HepG2 (cell line): ENCODE data around the gene SCNM1. TPM values are rescaled to one million over a fixed set of nuclear protein-coding genes. Genes with fewer than 3 reads are reported as not detected.

Experiments
- ATAC-seq: fragments of 200-7000 bp; cut with Tn5 transposase; 3 replicates; pipeline ENCODE4 v1.9.1; 2020; ENCODE audit warnings: mild to moderate bottlenecking, moderate library complexity
- BruUV-seq: library from RNA; stranded (reverse); fragments of 400-500 nt; replicated peaks from 2 replicates; lab custom pipeline; 2021; lab: Mats Ljungman, UMichigan
- CTCF ChIA-PET: fragments of 300-600 bp; formaldehyde crosslinking; extraction: SDS; loops from one replicate; lab custom pipeline; 2021; ENCODE audit warnings: low total read pairs, inconsistent platforms, low intra/inter-chr PET ratio; lab: Yijun Ruan, JAX
- POLR2A ChIA-PET: fragments of 350-600 bp; sonication (Branson Sonifier 250); formaldehyde crosslinking; loops from one replicate; lab custom pipeline; 2020; ENCODE audit warnings: antibody characterized with exemption, inconsistent platforms; lab: Yijun Ruan, JAX
- DNase-seq: peaks from one replicate; pipeline ENCODE4 v3.0.0-alpha.2; 2015; ENCODE audit warnings: low spot score
- FAIRE-seq: peaks from 3 replicates; lab custom pipeline; 2011; peaks lifted over from hg19 to GRCh38; lab: Jason Lieb, UNC
- H2AFZ ChIP-seq: one replicate; pipeline ENCODE4 v1.6.1; 2011; ENCODE audit warnings: low read length, inconsistent platforms
- H3K27ac ChIP-seq: fragments of 300-600 bp; 3 replicates; pipeline ENCODE4 v1.8.0; 2011; ENCODE audit warnings: mixed run types, mild to moderate bottlenecking, mixed read lengths, low read length, inconsistent platforms; ENCODE audit not compliant: insufficient read depth; ENCODE audit errors: extremely low read length
- H3K27me3 ChIP-seq, 2 experiments: fragments of 200-600 bp in 1 of 2; 2 replicates in 1 of 2; 3 replicates in 1 of 2; pipeline versions ENCODE4 v1.6.0 to v1.8.0; 2011; ENCODE audit warnings: low read length in 2 of 2, mild to moderate bottlenecking in 2 of 2, moderate library complexity in 2 of 2, inconsistent platforms in 1 of 2; ENCODE audit not compliant: insufficient read depth in 2 of 2, control insufficient read depth in 1 of 2
- H3K36me3 ChIP-seq, 2 experiments: fragments of 200-600 bp in 1 of 2; replicated peaks in 1 of 2; 2 replicates in 1 of 2; 3 replicates in 1 of 2; pipeline versions ENCODE4 v1.5.1 to v1.8.0; 2011; ENCODE audit warnings: low read length in 2 of 2, inconsistent platforms in 1 of 2; ENCODE audit not compliant: insufficient read depth in 2 of 2, control insufficient read depth in 1 of 2
- H3K4me1 ChIP-seq: 2 replicates; pipeline ENCODE4 v1.5.1; 2012; ENCODE audit warnings: low read length, inconsistent platforms; ENCODE audit not compliant: insufficient read depth
- H3K4me2 ChIP-seq: 2 replicates; pipeline ENCODE4 v1.6.0; 2011; ENCODE audit warnings: low read depth, low read length, inconsistent platforms
- H3K4me3 ChIP-seq, 3 experiments: fragments of 200-600 bp in 1 of 3; sonication (generic), shearing (Covaris generic) in 1 of 3; replicated peaks in 1 of 3; 2 replicates each; pipeline ENCODE4 v1.5.1; 2011 to 2016; ENCODE audit warnings: low read length in 3 of 3, inconsistent platforms in 2 of 3, low read depth in 2 of 3, mild to moderate bottlenecking in 2 of 3, control low read depth in 1 of 3, mixed read lengths in 1 of 3; ENCODE audit not compliant: insufficient read depth in 1 of 3
- H3K79me2 ChIP-seq: one replicate; pipeline ENCODE4 v1.6.1; 2011; ENCODE audit warnings: low read length, inconsistent platforms; ENCODE audit not compliant: insufficient read depth
- H3K9ac ChIP-seq: 2 replicates; pipeline ENCODE4 v1.6.0; 2011; ENCODE audit warnings: mild to moderate bottlenecking, low read depth, low read length, inconsistent platforms; ENCODE audit not compliant: insufficient read depth
- H3K9me3 ChIP-seq: 2 replicates; pipeline ENCODE4 v1.5.1; 2012; ENCODE audit warnings: mild to moderate bottlenecking, low read length
- H4K20me1 ChIP-seq: 2 replicates; pipeline ENCODE4 v1.6.0; 2011; ENCODE audit warnings: inconsistent platforms, mild to moderate bottlenecking, low read length, moderate library complexity; ENCODE audit not compliant: insufficient read depth
- CBX1 ChIP-seq: IDR thresholded peaks from one replicate; pipeline ENCODE4 v1.6.1; 2016; ENCODE audit warnings: antibody characterized with exemption, low read depth
- ELF1 ChIP-seq: sonication (generic); formaldehyde crosslinking; IDR thresholded peaks from 2 replicates; pipeline ENCODE4 v1.4.0; 2020; ENCODE audit warnings: missing genetic modification reagents
- HHEX ChIP-seq: IDR thresholded peaks from 2 replicates; pipeline ENCODE4 v1.6.1; 2016; ENCODE audit warnings: control low read depth
- HIVEP1 ChIP-seq: sonication (generic); formaldehyde crosslinking; IDR thresholded peaks from 2 replicates; pipeline ENCODE4 v1.4.0; 2020; ENCODE audit warnings: mild to moderate bottlenecking, missing genetic modification reagents
- IRX3 ChIP-seq: sonication (generic); formaldehyde crosslinking; IDR thresholded peaks from 2 replicates; pipeline ENCODE4 v1.8.1; 2023; ENCODE audit warnings: mild to moderate bottlenecking, low read depth, missing genetic modification reagents, borderline replicate concordance
- MED1 ChIP-seq: sonication (generic); formaldehyde crosslinking; IDR thresholded peaks from 2 replicates; pipeline ENCODE4 v1.4.0; 2020; ENCODE audit warnings: missing genetic modification reagents
- MED13 ChIP-seq: sonication (generic); formaldehyde crosslinking; IDR thresholded peaks from 2 replicates; pipeline ENCODE4 v1.5.0; 2020; ENCODE audit warnings: missing genetic modification reagents
- MIER3 ChIP-seq: IDR thresholded peaks from 2 replicates; pipeline ENCODE4 v1.6.1; 2016; ENCODE audit warnings: missing compliant biosample characterization, borderline replicate concordance
- RBAK ChIP-seq: sonication (generic); formaldehyde crosslinking; IDR thresholded peaks from 2 replicates; pipeline ENCODE4 v1.5.1; 2020; ENCODE audit warnings: mild to moderate bottlenecking, missing genetic modification reagents
- RFXANK ChIP-seq: IDR thresholded peaks from 2 replicates; pipeline ENCODE4 v1.6.1; 2016
- SRY ChIP-seq: sonication (generic); formaldehyde crosslinking; IDR thresholded peaks from 2 replicates; pipeline ENCODE4 v1.8.0; 2022; ENCODE audit warnings: mild to moderate bottlenecking, missing genetic modification reagents
- TP53 ChIP-seq: sonication (generic); formaldehyde crosslinking; conservative IDR thresholded peaks from 2 replicates; pipeline ENCODE4 v1.4.0; 2020; ENCODE audit warnings: missing genetic modification reagents
- ZNF253 ChIP-seq: sonication (generic); formaldehyde crosslinking; IDR thresholded peaks from 2 replicates; pipeline ENCODE4 v1.8.0; 2022; ENCODE audit warnings: mild to moderate bottlenecking, missing genetic modification reagents, borderline replicate concordance
- ZNF543 ChIP-seq: sonication (generic); formaldehyde crosslinking; IDR thresholded peaks from 2 replicates; pipeline ENCODE4 v1.4.0; 2020; ENCODE audit warnings: mild to moderate bottlenecking, missing genetic modification reagents
- ZNF746 ChIP-seq: sonication (generic); formaldehyde crosslinking; IDR thresholded peaks from 2 replicates; pipeline ENCODE4 v1.8.0; 2022; ENCODE audit warnings: mild to moderate bottlenecking, missing genetic modification reagents
- ZNF792 ChIP-seq: IDR thresholded peaks from 2 replicates; pipeline ENCODE4 v1.6.1; 2016
- ZNF841 ChIP-seq: sonication (generic); formaldehyde crosslinking; IDR thresholded peaks from 2 replicates; pipeline ENCODE4 v1.8.1; 2023; ENCODE audit warnings: missing genetic modification reagents, borderline replicate concordance
- in situ Hi-C: cut with HindIII; loops from 2 replicates; pipeline ENCODE4 v1.10.0; 2017; ENCODE audit warnings: low pct_unique_long_range_greater_than_20kb; ENCODE audit not compliant: extremely low pct_ligation_motif_present
- intact Hi-C: fragments of 100-400 bp; cut with micrococcal nuclease; formaldehyde crosslinking; loops from one replicate; pipeline ENCODE4 v1.10.0; 2022; ENCODE audit not compliant: unreplicated experiment
- polyA plus RNA-seq, 8 experiments: library from polyadenylated mRNA; depleted of rRNA in 3 of 8; stranded (reverse) in 7 of 8; unstranded in 1 of 8; fragments of >200 nt; fragmentation: Illumina TruSeq in 4 of 8; extraction: Trizol in 4 of 8; gene quantifications; 2 replicates each; pipeline versions ENCODE4 v1.2.1 to v1.2.3, GENCODE V29; 2011 to 2016; ENCODE audit warnings: low read depth in 4 of 8, missing spikeins in 1 of 8, mixed read lengths in 1 of 8; ENCODE audit not compliant: insufficient read depth in 1 of 8
- total RNA-seq, 5 experiments: library from RNA; depleted of rRNA; stranded (reverse); fragments of >200 nt; fragmentation: Illumina TruSeq; extraction: Trizol; gene quantifications; 2 replicates each; pipeline ENCODE4 v1.2.3, GENCODE V29; 2016; ENCODE audit warnings: low read depth in 1 of 5

SCNM1 gene
- total and polyA plus RNA-seq, 2 of the 13 experiments (the other 11 are each of a cell fraction or from before 2014, with no cell fraction given): 16.3 to 31.5 TPM

DNA sequence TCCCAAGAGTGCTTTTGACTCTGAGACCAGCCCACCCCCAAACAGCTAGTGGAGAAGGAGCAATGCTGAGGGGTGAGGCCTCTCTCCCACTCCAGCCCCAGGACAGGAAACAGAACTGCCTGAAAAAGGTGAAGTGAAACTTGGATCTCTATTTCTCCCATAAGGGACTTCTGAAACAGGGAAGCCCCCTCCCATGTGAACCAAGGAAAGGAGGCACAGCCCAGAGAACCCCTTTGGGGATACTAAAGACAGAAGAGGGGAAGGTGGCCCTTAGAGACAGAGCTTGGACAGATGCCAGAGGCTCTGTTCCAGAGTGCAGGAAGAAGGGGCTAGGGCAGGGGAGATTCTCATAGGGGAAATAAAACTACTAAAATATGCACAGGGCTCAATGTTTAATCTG lies 6.6 kb upstream of the SCNM1 start:
- Histone ChIP-seq H4K20me1 (no peaks in the 10 kb centered on the region), H3K27me3 (no peaks in the 10 kb centered on the region), H3K9ac (no peak overlapping the region), H3K4me1 (peaks cover 7% of the 10 kb centered on the region), H3K79me2 (no peaks in the 10 kb centered on the region), H3K4me2 (no peak overlapping the region), H2AFZ (no peak overlapping the region), H3K9me3 (no peaks in the 10 kb centered on the region), H3K36me3 (peaks cover 12 to 18% of the 10 kb centered on the region in 2 experiments), H3K4me3 (no peak overlapping the region), H3K27ac (no peak overlapping the region)
- ChIA-PET POLR2A (no interaction called here), CTCF (no interaction called here)
- FAIRE-seq: no peak
- intact Hi-C loops: no loop called here
- BruUV-seq: no TSS peak
- ATAC-seq: no peak
- DNase-seq: no peak
- TF ChIP-seq MIER3 (no peak), HHEX (CRISPR knock-in tag) (no peak), ZNF792 (CRISPR knock-in tag) (no peak), RFXANK (CRISPR knock-in tag) (no peak), RBAK (CRISPR knock-in tag) (no peak), MED13 (CRISPR knock-in tag) (no peak), CBX1 (no peak), MED1 (CRISPR knock-in tag) (no peak), ZNF841 (CRISPR knock-in tag) (no peak), ZNF543 (no peak), ELF1 (CRISPR knock-in tag) (no peak), ZNF253 (CRISPR knock-in tag) (no peak), TP53 (no peak), ZNF746 (no peak), HIVEP1 (CRISPR knock-in tag) (no peak), IRX3 (CRISPR knock-in tag) (no peak), SRY (CRISPR knock-in tag) (no peak)
- in situ Hi-C loops: loop anchor here (5.0 kb wide), 1 partner anchor 62 kb away; no protein-coding TSS in a partner anchor
